H9 (cell line): Measurements from ENCODE around the gene RFX4. TPM values are rescaled to one million over a fixed set of nuclear protein-coding genes. Genes with fewer than 3 reads are reported as not detected.

ENCODE experiments used
- DNase-seq: peaks from one replicate; pipeline ENCODE4 v3.0.0-alpha.2; 2017
- H2AFZ ChIP-seq: one replicate; pipeline ENCODE4 v1.6.1; 2013; ENCODE audit warnings: mild to moderate bottlenecking, low read length, control low read depth, moderate library complexity
- H2AK5ac ChIP-seq: 2 replicates; pipeline ENCODE4 v1.6.1; 2013; ENCODE audit warnings: low read length, control low read depth, mixed read lengths; ENCODE audit not compliant: insufficient read length
- H2BK120ac ChIP-seq: one replicate; pipeline ENCODE4 v1.6.1; 2013; ENCODE audit warnings: low read depth, mild to moderate bottlenecking, low read length, control low read depth, inconsistent platforms; ENCODE audit not compliant: poor library complexity, severe bottlenecking
- H2BK12ac ChIP-seq: 2 replicates; pipeline ENCODE4 v1.6.1; 2013; ENCODE audit warnings: low read length, control low read depth, mixed read lengths, low read depth; ENCODE audit not compliant: insufficient read length
- H2BK15ac ChIP-seq: 2 replicates; pipeline ENCODE4 v1.6.1; 2013; ENCODE audit warnings: low read depth, low read length, control low read depth
- H2BK20ac ChIP-seq: one replicate; pipeline ENCODE4 v1.6.1; 2013; ENCODE audit warnings: low read depth, mild to moderate bottlenecking, low read length, control low read depth, inconsistent platforms; ENCODE audit not compliant: poor library complexity, severe bottlenecking
- H2BK5ac ChIP-seq: 2 replicates; pipeline ENCODE4 v1.6.1; 2013; ENCODE audit warnings: low read length, control low read depth, mixed read lengths; ENCODE audit not compliant: insufficient read length
- H3K14ac ChIP-seq: 2 replicates; pipeline ENCODE4 v1.6.1; 2013; ENCODE audit warnings: low read length, control low read depth; ENCODE audit not compliant: insufficient read depth
- H3K18ac ChIP-seq: 2 replicates; pipeline ENCODE4 v1.6.1; 2013; ENCODE audit warnings: low read depth, mild to moderate bottlenecking, mixed read lengths, low read length, control low read depth; ENCODE audit not compliant: insufficient read length
- H3K23ac ChIP-seq: 2 replicates; pipeline ENCODE4 v1.6.1; 2013; ENCODE audit warnings: low read length, control low read depth, mixed read lengths, low read depth; ENCODE audit not compliant: insufficient read length
- H3K23me2 ChIP-seq: 2 replicates; pipeline ENCODE4 v1.6.1; 2013; ENCODE audit warnings: low read depth, mild to moderate bottlenecking, mixed read lengths, low read length, control low read depth; ENCODE audit not compliant: insufficient read length, poor library complexity, severe bottlenecking
- H3K27ac ChIP-seq: 2 replicates; pipeline ENCODE4 v1.5.1; 2013; ENCODE audit warnings: low read length, control low read depth, mixed read lengths, low read depth; ENCODE audit not compliant: insufficient read length
- H3K27me3 ChIP-seq: 2 replicates; pipeline ENCODE4 v1.6.1; 2013; ENCODE audit warnings: low read length, control low read depth, inconsistent platforms; ENCODE audit not compliant: insufficient read depth
- H3K4ac ChIP-seq: 2 replicates; pipeline ENCODE4 v1.6.1; 2013; ENCODE audit warnings: low read depth, mild to moderate bottlenecking, control low read depth, inconsistent platforms, low read length, moderate library complexity
- H3K4me1 ChIP-seq: 2 replicates; pipeline ENCODE4 v1.6.1; 2013; ENCODE audit warnings: low read length, control low read depth, inconsistent platforms; ENCODE audit not compliant: insufficient read depth
- H3K4me2 ChIP-seq: 2 replicates; pipeline ENCODE4 v1.6.1; 2013; ENCODE audit warnings: low read length, control low read depth, mixed read lengths; ENCODE audit not compliant: insufficient read length, insufficient read depth
- H3K56ac ChIP-seq: 2 replicates; pipeline ENCODE4 v1.6.1; 2013; ENCODE audit warnings: low read depth, mild to moderate bottlenecking, mixed read lengths, low read length, control low read depth; ENCODE audit not compliant: insufficient read length
- H3K79me1 ChIP-seq: 2 replicates; pipeline ENCODE4 v1.6.1; 2013; ENCODE audit warnings: low read depth, mild to moderate bottlenecking, moderate library complexity, low read length, control low read depth, inconsistent platforms; ENCODE audit not compliant: insufficient read depth, poor library complexity, severe bottlenecking
- H3K79me2 ChIP-seq: 2 replicates; pipeline ENCODE4 v1.6.1; 2013; ENCODE audit warnings: low read length, control low read depth, inconsistent platforms; ENCODE audit not compliant: insufficient read depth
- H3K9ac ChIP-seq: 2 replicates; pipeline ENCODE4 v1.6.1; 2013; ENCODE audit warnings: low read length, control low read depth, mixed read lengths; ENCODE audit not compliant: insufficient read length; ENCODE audit errors: extremely low read depth
- H3K9me3 ChIP-seq: one replicate; pipeline ENCODE4 v1.6.1; 2013; ENCODE audit warnings: low read depth, low read length, inconsistent platforms; ENCODE audit not compliant: control insufficient read depth
- H3T11ph ChIP-seq: one replicate; pipeline ENCODE4 v1.6.1; 2013; ENCODE audit warnings: mild to moderate bottlenecking, low read length, control low read depth, inconsistent platforms
- H4K20me1 ChIP-seq: one replicate; pipeline ENCODE4 v1.6.1; 2013; ENCODE audit not compliant: control insufficient read depth, insufficient read length, insufficient read depth
- H4K5ac ChIP-seq: 2 replicates; pipeline ENCODE4 v1.6.1; 2013; ENCODE audit warnings: low read depth, mild to moderate bottlenecking, mixed read lengths, low read length, control low read depth; ENCODE audit not compliant: insufficient read length
- H4K8ac ChIP-seq: replicated peaks from 2 replicates; pipeline ENCODE4 v1.6.1; 2013; ENCODE audit warnings: low read length, control low read depth, mixed read lengths, low read depth; ENCODE audit not compliant: insufficient read length
- H4K91ac ChIP-seq: 2 replicates; pipeline ENCODE4 v1.6.1; 2013; ENCODE audit warnings: low read depth, mild to moderate bottlenecking, moderate library complexity, mixed read lengths, low read length, control low read depth; ENCODE audit not compliant: insufficient read length
- H3K27ac Mint-ChIP-seq, 3 experiments: 2 replicates in 2 of 3; 3 replicates in 1 of 3; pipeline ENCODE4 v1.8.0; 2020 to 2021; ENCODE audit warnings: mixed read lengths in 3 of 3, mild to moderate bottlenecking in 1 of 3, moderate library complexity in 1 of 3
- H3K27me3 Mint-ChIP-seq: 2 replicates; pipeline ENCODE4 v1.8.0; 2021; ENCODE audit warnings: low read depth, mild to moderate bottlenecking, moderate library complexity, mixed read lengths
- H3K36me3 Mint-ChIP-seq, 3 experiments: 2 replicates in 2 of 3; 3 replicates in 1 of 3; pipeline ENCODE4 v1.8.0; 2020 to 2021; ENCODE audit warnings: low read depth in 3 of 3, mixed read lengths in 3 of 3; ENCODE audit not compliant: insufficient read depth in 1 of 3
- H3K4me1 Mint-ChIP-seq, 2 experiments: 2 replicates each; pipeline ENCODE4 v1.8.0; 2020; ENCODE audit warnings: mixed read lengths in 2 of 2
- H3K4me3 Mint-ChIP-seq, 2 experiments: 2 replicates in 1 of 2; 3 replicates in 1 of 2; pipeline ENCODE4 v1.8.0; 2020 to 2021; ENCODE audit warnings: mild to moderate bottlenecking in 2 of 2, mixed read lengths in 2 of 2, moderate library complexity in 1 of 2
- H3K9me3 Mint-ChIP-seq, 2 experiments: 2 replicates in 1 of 2; 3 replicates in 1 of 2; pipeline ENCODE4 v1.8.0; 2020; ENCODE audit warnings: mild to moderate bottlenecking in 2 of 2, mixed read lengths in 2 of 2, moderate library complexity in 1 of 2
- WGBS: extraction: QIAGEN DNeasy Blood & Tissue Kit; methylation state at CpG from one replicate; pipeline ENCODE4 v1.1.7; 2013; ENCODE audit warnings: missing lambda C conversion rate, low lambda C conversion rate, mixed read lengths; ENCODE audit not compliant: insufficient read length; ENCODE audit errors: extremely low coverage; 5-methylcytosine and 5-hydroxymethylcytosine counted together
- total RNA-seq: library from RNA; stranded (reverse); gene quantifications from 2 replicates; pipeline ENCODE4 v1.2.1, GENCODE V29; 2021
- TF ChIP-seq, protein P1 (sequence below): fragments of 200-600 bp; sonication (generic); conservative IDR thresholded peaks from 3 replicates; pipeline ENCODE4 v1.8.0; 2021; ENCODE audit warnings: antibody characterized with exemption, mild to moderate bottlenecking

Gene RFX4
- total RNA-seq, 1 experiment from 2014 or later = 0.57 TPM

DNA sequence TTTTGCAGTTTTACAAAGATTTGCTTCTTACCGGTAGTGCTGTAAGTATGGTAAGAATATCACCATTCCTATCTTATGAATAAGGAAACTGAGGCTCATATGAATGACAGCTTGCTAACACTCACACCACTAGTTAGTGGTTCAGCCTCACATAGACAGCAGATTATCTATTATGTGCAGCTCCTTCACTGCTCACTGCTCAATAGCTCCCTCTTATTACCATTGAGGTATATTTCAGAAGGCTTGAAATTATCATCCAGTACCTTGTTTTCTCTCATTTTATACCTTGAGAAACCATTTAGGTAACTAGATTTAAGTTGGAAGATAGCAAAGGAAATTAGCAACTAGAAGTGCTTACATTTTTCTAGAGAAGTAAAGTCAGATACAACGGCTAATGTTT, 207.2 kb downstream of the RFX4 start:
- no peak overlapping the region for H3K4me3 Mint-ChIP-seq
- DNase-seq = no peak
- H3K79me1 ChIP-seq = peaks cover 2% of the 10 kb centered on the region
- H4K91ac ChIP-seq = no peak overlapping the region
- no peak overlapping the region for H2AFZ ChIP-seq
- H3K14ac ChIP-seq = no peak overlapping the region
- H3K79me2 ChIP-seq = no peaks in the 10 kb centered on the region
- no peak overlapping the region for H3K9ac ChIP-seq
- H4K8ac ChIP-seq = no peak overlapping the region
- H3K36me3 Mint-ChIP-seq = peaks cover 40 to 59% (median 57%) of the 10 kb centered on the region in 3 experiments
- no peak overlapping the region for H3K4ac ChIP-seq
- H3K4me1 ChIP-seq = no peaks in the 10 kb centered on the region
- H4K5ac ChIP-seq = no peak overlapping the region
- H2BK20ac ChIP-seq = no peak overlapping the region
- H3K9me3 ChIP-seq = no peaks in the 10 kb centered on the region
- no peak overlapping the region for H2BK15ac ChIP-seq
- H2BK5ac ChIP-seq = no peak overlapping the region
- H3K23ac ChIP-seq = no peak overlapping the region
- no peak overlapping the region for H3K4me2 ChIP-seq
- H3K18ac ChIP-seq = no peak overlapping the region
- no CpG with 5 or more reads among the region's 2 CpGs for WGBS
- no peak overlapping the region for H2BK12ac ChIP-seq
- H3K9me3 Mint-ChIP-seq = peaks cover 3 to 4% of the 10 kb centered on the region in 2 experiments; a peak in 2 of 5 replicates
- no peaks in the 10 kb centered on the region for H3K27me3 ChIP-seq
- H3T11ph ChIP-seq = no peak overlapping the region
- H3K27ac ChIP-seq = no peak overlapping the region
- no peak overlapping the region for H3K56ac ChIP-seq
- no peak overlapping the region for H2BK120ac ChIP-seq
- no peaks in the 10 kb centered on the region for H3K27me3 Mint-ChIP-seq
- H2AK5ac ChIP-seq = no peak overlapping the region
- TF ChIP-seq, protein P1, sequence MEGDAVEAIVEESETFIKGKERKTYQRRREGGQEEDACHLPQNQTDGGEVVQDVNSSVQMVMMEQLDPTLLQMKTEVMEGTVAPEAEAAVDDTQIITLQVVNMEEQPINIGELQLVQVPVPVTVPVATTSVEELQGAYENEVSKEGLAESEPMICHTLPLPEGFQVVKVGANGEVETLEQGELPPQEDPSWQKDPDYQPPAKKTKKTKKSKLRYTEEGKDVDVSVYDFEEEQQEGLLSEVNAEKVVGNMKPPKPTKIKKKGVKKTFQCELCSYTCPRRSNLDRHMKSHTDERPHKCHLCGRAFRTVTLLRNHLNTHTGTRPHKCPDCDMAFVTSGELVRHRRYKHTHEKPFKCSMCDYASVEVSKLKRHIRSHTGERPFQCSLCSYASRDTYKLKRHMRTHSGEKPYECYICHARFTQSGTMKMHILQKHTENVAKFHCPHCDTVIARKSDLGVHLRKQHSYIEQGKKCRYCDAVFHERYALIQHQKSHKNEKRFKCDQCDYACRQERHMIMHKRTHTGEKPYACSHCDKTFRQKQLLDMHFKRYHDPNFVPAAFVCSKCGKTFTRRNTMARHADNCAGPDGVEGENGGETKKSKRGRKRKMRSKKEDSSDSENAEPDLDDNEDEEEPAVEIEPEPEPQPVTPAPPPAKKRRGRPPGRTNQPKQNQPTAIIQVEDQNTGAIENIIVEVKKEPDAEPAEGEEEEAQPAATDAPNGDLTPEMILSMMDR = no peak; the same call in 2 of the 3 replicates
- no peaks in the 10 kb centered on the region for H4K20me1 ChIP-seq
- H3K4me1 Mint-ChIP-seq = peaks cover 0 to 7% of the 10 kb centered on the region in 2 experiments; a peak in 3 of 4 replicates
- H3K27ac Mint-ChIP-seq = no peak overlapping the region
- H3K23me2 ChIP-seq = no peaks in the 10 kb centered on the region
